Endodermal cell (in vitro differentiated cells): ENCODE measurements around the gene MEI1. TPM values are rescaled to one million over a fixed set of nuclear protein-coding genes. Genes with fewer than 3 reads are reported as not detected.

Experiments
- DNase-seq: peaks from one replicate; pipeline ENCODE4 v3.0.0-alpha.2; 2017
- H3K27ac ChIP-seq: 2 replicates; pipeline ENCODE4 v1.5.1; 2013; ENCODE audit warnings: mild to moderate bottlenecking, low read depth, low read length, moderate library complexity
- H3K27me3 ChIP-seq: 2 replicates; pipeline ENCODE4 v1.6.1; 2013; ENCODE audit warnings: mild to moderate bottlenecking, low read length, moderate library complexity; ENCODE audit not compliant: insufficient read depth, control insufficient read depth, poor library complexity, severe bottlenecking
- H3K36me3 ChIP-seq: 2 replicates; pipeline ENCODE4 v1.7.0; 2013; ENCODE audit warnings: mild to moderate bottlenecking, low read length, moderate library complexity; ENCODE audit not compliant: control insufficient read depth, insufficient read depth
- H3K4me1 ChIP-seq: one replicate; pipeline ENCODE4 v1.7.0; 2013; ENCODE audit warnings: low read length; ENCODE audit not compliant: control insufficient read depth, insufficient read depth
- H3K4me3 ChIP-seq: 2 replicates; pipeline ENCODE4 v1.5.1; 2013; ENCODE audit warnings: mild to moderate bottlenecking, low read length, moderate library complexity
- H3K9ac ChIP-seq: 2 replicates; pipeline ENCODE4 v1.6.1; 2013; ENCODE audit warnings: mild to moderate bottlenecking, low read length, moderate library complexity; ENCODE audit not compliant: poor library complexity, severe bottlenecking; ENCODE audit errors: extremely low read depth
- H3K9me3 ChIP-seq: 2 replicates; pipeline ENCODE4 v1.6.1; 2013; ENCODE audit warnings: mild to moderate bottlenecking, low read length, moderate library complexity; ENCODE audit not compliant: control insufficient read depth
- H3K27ac Mint-ChIP-seq: 2 replicates; pipeline ENCODE4 v1.8.0; 2020; ENCODE audit warnings: mixed read lengths
- H3K27me3 Mint-ChIP-seq: 2 replicates; pipeline ENCODE4 v1.8.0; 2021; ENCODE audit warnings: mild to moderate bottlenecking, mixed read lengths; ENCODE audit not compliant: insufficient read depth
- H3K36me3 Mint-ChIP-seq: 2 replicates; pipeline ENCODE4 v1.8.0; 2020; ENCODE audit warnings: low read depth, mixed read lengths
- H3K4me1 Mint-ChIP-seq: 2 replicates; pipeline ENCODE4 v1.8.0; 2020; ENCODE audit warnings: mixed read lengths
- H3K4me3 Mint-ChIP-seq: 2 replicates; pipeline ENCODE4 v1.8.0; 2020; ENCODE audit warnings: mild to moderate bottlenecking, moderate library complexity, mixed read lengths
- H3K9me3 Mint-ChIP-seq: 2 replicates; pipeline ENCODE4 v1.8.0; 2020; ENCODE audit warnings: mild to moderate bottlenecking, mixed read lengths
- WGBS, 2 experiments: methylation state at CpG; one replicate each; pipeline versions ENCODE4 v1.1.5 to v1.1.7; 2013; ENCODE audit warnings: missing lambda C conversion rate in 2 of 2, mixed read lengths in 1 of 2; ENCODE audit not compliant: insufficient coverage in 1 of 2, insufficient read length in 1 of 2; 5-methylcytosine and 5-hydroxymethylcytosine counted together
- total RNA-seq, 2 donors: library from RNA; stranded (reverse); fragmentation: NEBNext Ultra II Directional in 1 of 2; extraction: Animal tissue kit (Norgen Biotek cat#: 25700) in 1 of 2; gene quantifications; 2 replicates in 1 of 2; 3 replicates in 1 of 2; pipeline ENCODE4 v1.2.1, GENCODE V29; 2021
- TF ChIP-seq, protein P1 (sequence below): fragments of 200-600 bp; sonication (generic); conservative IDR thresholded peaks from 2 replicates; pipeline ENCODE4 v1.5.0; 2021; ENCODE audit warnings: antibody characterized with exemption, mild to moderate bottlenecking

MEI1 gene
- total RNA-seq, 2 donors from 2014 or later, result 1.2 to 1.5 TPM

GRCh38 chr22:41810022-41810421 is 110.7 kb downstream of the MEI1 start:
- H3K27ac Mint-ChIP-seq, result no peak overlapping the region
- Histone ChIP-seq H3K27ac (no peak overlapping the region), H3K27me3 (no peaks in the 10 kb centered on the region), H3K9ac (no peak overlapping the region), H3K9me3 (no peaks in the 10 kb centered on the region), H3K4me3 (no peak overlapping the region), H3K4me1 (no peaks in the 10 kb centered on the region), H3K36me3 (peaks cover 15% of the 10 kb centered on the region)
- no peaks in the 10 kb centered on the region for H3K9me3 Mint-ChIP-seq
- DNase-seq, result no peak
- 94 to 95% methylated on average over 6 to 12 of the region's 12 CpGs for WGBS, 2 experiments
- no peaks in the 10 kb centered on the region for H3K4me1 Mint-ChIP-seq
- TF ChIP-seq, protein P1, sequence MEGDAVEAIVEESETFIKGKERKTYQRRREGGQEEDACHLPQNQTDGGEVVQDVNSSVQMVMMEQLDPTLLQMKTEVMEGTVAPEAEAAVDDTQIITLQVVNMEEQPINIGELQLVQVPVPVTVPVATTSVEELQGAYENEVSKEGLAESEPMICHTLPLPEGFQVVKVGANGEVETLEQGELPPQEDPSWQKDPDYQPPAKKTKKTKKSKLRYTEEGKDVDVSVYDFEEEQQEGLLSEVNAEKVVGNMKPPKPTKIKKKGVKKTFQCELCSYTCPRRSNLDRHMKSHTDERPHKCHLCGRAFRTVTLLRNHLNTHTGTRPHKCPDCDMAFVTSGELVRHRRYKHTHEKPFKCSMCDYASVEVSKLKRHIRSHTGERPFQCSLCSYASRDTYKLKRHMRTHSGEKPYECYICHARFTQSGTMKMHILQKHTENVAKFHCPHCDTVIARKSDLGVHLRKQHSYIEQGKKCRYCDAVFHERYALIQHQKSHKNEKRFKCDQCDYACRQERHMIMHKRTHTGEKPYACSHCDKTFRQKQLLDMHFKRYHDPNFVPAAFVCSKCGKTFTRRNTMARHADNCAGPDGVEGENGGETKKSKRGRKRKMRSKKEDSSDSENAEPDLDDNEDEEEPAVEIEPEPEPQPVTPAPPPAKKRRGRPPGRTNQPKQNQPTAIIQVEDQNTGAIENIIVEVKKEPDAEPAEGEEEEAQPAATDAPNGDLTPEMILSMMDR, result no peak
- no peaks in the 10 kb centered on the region for H3K27me3 Mint-ChIP-seq
- H3K36me3 Mint-ChIP-seq, result peaks cover 34% of the 10 kb centered on the region
- H3K4me3 Mint-ChIP-seq, result no peak overlapping the region

DNA sequence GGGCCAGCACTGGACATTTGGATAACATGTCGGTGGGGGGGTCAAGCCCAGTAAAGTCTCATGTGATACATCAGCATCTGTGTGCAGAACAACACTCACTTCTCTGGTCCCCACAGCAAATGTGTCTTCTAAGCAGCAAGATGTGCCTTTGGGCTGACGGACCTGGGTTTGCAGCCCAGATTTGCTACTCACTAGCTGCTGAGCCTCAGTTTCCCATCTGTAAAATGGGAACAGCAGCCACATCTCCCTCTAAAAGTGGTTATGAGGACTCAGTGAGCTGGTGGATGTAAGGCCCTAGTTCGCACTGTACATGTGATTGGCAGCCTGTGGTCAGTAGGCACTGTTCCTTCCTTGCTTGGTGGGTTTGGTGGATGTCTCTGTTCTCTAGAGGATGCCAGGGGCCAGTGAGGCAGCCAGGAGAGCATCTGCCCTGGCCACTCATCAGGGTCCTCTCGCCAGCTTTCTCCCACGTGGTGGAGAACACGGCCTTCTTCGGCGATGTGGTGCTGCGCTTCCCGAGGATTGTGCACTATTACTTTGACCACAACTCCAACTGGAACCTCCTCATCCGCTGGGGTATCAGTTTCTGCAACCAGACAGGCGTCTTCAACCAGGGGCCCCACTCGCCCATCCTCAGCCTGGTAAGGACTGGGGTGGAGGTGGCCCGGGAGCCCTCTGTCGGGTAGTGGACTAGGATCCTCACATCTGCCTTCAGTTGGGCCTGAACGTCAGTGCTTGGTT is 113.7 kb downstream of the MEI1 start:
- Mint-ChIP-seq H3K27me3 (no peaks in the 10 kb centered on the region), H3K4me3 (no peak overlapping the region), H3K36me3 (peaks cover 39% of the 10 kb centered on the region), H3K27ac (no peak overlapping the region), H3K9me3 (no peaks in the 10 kb centered on the region), H3K4me1 (no peaks in the 10 kb centered on the region)
- TF ChIP-seq, protein P1, result no peak
- no peaks in the 10 kb centered on the region for H3K27me3 ChIP-seq
- no peak overlapping the region for H3K4me3 ChIP-seq
- H3K9me3 ChIP-seq, result no peaks in the 10 kb centered on the region
- WGBS, 2 experiments, result 91 to 93% methylated on average over 13 to 16 of the region's 16 CpGs
- H3K27ac ChIP-seq, result no peak overlapping the region
- peaks cover 23% of the 10 kb centered on the region for H3K36me3 ChIP-seq
- no peaks in the 10 kb centered on the region for H3K4me1 ChIP-seq
- no peak overlapping the region for H3K9ac ChIP-seq
- no peak for DNase-seq

DNA sequence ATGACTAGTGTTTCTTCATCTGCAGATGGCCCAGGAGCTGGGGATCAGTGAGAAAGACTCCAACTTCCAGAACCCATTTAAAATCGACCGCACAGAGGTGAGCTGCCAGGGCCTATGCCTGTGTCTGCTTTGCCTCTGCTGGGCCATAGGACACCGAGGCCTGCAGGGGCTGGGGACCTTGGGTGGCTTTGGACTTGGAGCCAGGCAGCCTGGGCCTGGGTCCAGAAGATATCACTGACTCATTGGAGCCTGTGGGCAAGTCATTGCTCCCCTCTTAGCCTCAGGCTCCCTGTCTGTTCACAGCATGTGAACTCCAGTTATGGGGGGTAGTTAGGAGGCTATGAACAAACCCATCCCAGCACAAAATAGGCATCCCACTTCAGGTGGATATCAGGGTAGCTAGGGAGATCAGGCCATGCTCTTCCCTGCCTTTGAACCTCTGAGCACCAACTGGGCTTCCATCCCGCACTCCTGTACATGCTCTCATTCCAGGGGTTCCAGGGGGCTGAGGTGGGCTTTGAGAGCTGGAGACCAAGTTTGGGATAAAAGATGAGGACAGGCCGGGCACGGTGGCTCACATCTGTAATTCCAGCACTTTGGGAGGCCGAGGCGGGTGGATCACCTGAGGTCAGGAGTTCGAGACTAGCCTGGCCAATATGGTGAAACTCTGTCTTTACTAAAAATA is 114.6 kb downstream of the MEI1 start:
- no peaks in the 10 kb centered on the region for H3K9me3 Mint-ChIP-seq
- H3K27me3 ChIP-seq, result no peaks in the 10 kb centered on the region
- H3K4me1 ChIP-seq, result no peaks in the 10 kb centered on the region
- H3K9ac ChIP-seq, result no peak overlapping the region
- H3K27me3 Mint-ChIP-seq, result no peaks in the 10 kb centered on the region
- TF ChIP-seq, protein P1, result no peak
- H3K36me3 Mint-ChIP-seq, result peaks cover 37% of the 10 kb centered on the region
- H3K4me1 Mint-ChIP-seq, result no peaks in the 10 kb centered on the region
- no peak overlapping the region for H3K27ac Mint-ChIP-seq
- no peak overlapping the region for H3K4me3 Mint-ChIP-seq
- no peaks in the 10 kb centered on the region for H3K9me3 ChIP-seq
- DNase-seq, result no peak
- H3K4me3 ChIP-seq, result no peak overlapping the region
- no peak overlapping the region for H3K27ac ChIP-seq
- H3K36me3 ChIP-seq, result peaks cover 22% of the 10 kb centered on the region
- WGBS, 2 experiments, result 93 to 100% methylated on average over 6 to 9 of the region's 9 CpGs
